ENCODE data around the gene STK17B.

The STK17B gene

DNA sequence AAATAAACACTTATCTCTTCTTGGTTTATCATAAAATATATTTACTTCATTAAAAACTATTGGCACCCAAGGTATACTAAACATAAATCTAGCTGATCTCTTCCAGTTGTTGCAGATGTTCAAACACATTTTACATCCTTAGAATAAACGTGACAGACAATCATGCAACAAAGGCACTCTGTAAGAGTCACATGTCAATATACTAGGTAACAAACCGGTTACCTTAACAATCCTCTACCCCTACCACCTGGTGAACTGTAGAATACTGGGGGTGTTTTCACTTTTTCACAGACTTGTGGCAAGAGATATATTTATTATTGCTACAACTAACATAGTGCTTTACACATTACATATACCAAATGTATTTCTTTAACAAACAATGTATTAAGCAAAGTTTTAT lies 15.8 kb downstream of the STK17B start:
- DNase-seq (ENCODE audit: low read depth), result no peak

DNA sequence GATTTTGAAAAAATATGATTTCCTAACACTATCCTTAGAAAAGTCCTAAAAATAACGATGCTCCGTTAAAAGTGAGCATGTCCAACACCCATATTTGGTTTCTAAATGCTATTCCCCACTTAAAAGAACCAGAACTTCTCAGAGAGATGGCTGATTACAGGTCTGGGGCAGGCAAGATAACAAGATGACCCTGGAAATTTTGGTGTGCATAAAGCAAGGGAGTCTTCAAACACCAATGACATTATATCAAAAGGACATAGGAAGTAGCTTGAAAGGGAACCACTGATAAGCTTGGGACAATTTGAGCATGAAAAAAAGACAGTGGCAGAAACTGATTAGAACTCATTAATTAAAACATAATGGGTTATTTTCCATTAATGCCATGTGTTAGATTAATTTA lies 17.9 kb downstream of the STK17B start:
- peak; percentile 64 for DNase-seq (ENCODE audit: low read depth)

DNA sequence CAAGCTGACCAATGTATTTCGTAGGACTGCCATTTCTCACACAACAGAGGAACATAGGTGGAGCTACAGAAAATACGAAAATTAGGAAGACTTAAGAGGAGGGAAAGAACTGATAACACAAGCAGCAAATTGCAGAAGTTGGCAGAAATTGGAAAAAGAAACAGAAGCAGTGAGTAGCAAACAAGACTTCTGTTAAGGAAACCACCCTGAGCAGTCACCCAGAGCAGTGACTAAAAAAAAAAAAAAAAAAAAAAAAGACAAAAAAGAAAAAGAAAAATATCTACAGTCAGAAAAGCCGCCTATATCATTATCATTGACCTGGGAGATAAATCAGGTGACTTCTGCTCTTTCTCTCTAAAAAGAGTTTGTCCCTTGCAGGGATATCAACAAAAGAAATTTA lies 21.4 kb downstream of the STK17B start:
- DNase-seq (ENCODE audit: low read depth), result no peak

DNA sequence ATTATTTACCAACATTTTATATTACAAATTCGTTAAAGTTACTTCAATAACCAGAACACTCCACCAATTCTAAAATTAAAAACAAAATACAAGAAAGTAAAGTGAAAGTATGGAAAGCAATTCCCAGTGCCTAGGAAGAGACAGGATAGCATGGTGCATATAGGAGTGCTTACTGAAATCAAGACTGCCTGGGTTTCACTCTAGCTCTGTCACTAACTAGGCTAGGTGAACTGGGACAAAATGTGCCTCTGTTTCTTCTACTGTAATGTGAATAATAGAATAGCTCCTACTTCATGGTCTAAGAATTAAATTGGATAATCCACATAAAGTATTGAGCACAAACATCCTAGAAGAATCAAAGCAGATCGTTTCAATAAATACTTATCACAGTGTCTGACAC lies 22.6 kb downstream of the STK17B start:
- DNase-seq (ENCODE audit: low read depth), result no peak

DNA sequence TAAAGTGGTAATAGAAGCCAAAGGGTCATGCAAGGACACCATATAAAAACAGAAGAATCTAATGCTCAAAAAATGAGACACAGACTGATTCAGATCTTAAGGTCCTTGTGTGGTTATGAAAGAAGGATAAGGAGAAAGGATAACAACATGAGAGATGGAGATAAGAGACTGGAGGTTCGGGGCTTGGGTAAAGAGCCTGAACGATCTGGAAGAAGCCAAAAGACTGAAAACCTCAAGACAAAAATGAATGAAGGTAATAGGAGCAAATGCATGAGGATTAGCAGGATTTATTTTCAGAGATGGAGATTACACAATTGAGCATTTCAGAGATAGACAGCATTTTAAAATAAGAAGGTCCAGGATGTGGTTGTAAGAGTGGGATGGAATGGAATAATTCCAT lies 26.1 kb downstream of the STK17B start:
- no peak for DNase-seq (ENCODE audit: low read depth)

DNA sequence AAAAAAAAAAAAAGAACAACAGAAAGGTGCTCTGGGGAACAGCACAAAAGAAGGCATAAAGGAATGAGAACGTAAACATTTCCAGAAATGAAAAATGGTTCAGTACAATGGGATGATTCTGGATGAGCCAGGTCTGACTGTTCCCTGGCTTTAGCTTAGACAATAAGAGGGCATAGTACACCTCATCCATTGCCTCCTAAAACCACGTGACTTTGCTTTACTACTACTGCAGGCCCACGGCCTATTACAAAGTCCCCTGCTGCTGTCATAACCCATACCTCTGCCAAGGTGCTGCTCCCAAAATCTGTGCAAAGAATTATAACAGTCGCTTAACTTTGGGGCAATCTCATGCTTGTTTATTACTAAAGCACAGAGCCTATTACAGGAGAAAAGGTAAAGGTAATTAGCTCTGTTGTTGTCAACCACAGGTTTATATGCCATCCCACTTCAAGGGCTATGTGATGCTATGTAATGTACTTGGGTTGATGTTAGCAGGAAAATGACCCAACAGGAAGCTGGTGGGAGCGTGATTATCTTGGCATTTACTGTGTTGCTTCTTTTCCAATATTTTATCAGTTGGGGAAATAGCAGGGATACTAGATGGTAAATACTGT lies 26.8 kb downstream of the STK17B start:
- DNase-seq (ENCODE audit: low read depth), result no peak

DNA sequence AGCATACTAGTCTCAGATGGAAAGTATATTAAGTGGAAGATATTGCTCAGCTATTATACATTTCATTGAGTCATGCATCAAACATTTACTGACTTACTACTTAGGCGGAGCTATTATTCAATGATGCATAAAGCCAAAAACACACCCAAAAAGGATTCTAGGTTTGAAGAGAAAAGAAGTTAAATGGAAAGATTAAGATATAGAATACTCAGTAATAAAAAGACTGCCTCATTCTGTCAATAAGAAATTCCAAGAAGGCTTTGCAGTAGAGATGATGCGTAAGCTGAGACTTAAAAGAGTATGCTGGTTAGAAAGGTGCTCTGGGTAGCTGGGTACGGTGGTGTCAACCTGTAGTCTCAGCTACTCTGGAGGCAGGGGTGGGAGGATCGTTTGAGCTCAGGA lies 27.6 kb downstream of the STK17B start:
- no peak for DNase-seq (ENCODE audit: low read depth)

DNA sequence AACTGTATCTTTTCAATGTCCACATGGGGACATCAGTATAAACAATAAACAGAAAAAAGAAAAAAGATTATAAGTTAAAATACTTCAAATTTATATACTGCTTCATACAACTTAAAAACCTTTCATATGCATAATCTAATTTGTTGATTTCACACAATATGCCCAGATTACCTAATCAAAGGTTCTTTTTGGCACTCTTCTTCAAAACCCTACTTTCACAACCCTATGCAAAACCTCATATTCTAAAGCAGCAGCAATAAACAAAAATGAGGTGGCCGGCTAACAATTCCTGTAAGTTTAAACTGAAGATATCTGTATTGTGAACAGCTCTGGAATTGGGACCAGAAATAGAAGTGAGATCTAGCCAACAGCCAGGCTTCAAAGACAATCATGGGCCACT lies 28.6 kb downstream of the STK17B start:
- no peak for DNase-seq (ENCODE audit: low read depth)

DNA sequence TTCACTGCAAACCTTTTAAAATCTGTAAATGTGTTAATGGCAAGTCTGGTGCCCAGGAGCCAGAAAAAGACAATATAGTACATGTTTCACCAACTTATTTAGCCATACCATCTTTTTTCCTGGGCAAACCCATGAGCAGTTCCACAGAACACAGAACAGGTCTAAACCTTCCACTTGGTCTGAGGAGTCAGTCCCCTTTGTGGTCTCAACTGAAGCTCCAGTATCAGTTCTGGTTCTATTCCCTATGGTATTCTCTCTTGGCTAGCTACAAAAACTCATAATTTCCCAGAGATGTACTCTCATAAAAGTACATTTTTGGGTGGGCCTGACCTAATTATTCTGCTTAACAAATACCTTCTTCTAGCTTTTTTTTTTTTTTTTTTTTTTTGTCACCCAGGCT lies 31.2 kb downstream of the STK17B start:
- DNase-seq (ENCODE audit: low read depth), result no peak

DNA sequence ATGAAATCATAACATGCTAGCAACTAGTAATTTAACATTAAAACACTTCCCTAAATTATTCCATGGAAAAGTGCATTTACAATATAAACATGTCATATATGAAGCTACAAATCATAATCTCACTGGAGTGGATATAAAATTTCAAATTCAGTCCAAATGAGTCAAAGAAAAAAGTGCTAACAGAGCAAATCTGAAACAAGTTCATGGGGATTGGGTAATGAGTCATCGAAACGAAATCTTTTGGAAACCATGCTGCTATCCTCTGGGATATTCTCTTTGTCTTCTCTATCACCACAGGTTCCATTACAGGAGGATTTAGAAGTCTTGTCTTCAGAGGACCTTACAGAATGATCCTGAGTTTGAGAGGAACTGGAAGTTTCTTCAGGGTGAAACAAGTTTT lies 34.1 kb downstream of the STK17B start:
- DNase-seq (ENCODE audit: low read depth), result no peak

DNA sequence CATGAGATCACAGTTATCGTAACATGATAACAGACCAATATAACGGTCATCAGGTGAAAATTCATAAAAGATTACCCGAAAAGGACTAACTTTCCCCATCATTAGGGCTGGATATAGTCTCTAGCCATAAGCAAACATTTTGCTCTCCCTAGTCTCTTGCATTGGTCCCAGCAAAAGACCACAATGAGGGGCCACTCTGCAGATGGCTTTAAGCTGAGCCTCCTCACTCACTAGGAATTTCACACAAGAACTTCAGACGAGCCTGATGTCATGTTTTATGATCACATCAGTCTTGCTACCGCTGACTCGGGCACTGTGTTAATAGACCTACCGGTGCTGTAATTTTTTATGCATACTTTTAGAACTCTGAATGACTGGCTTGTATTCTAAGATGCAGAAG lies 35.2 kb downstream of the STK17B start:
- DNase-seq (ENCODE audit: low read depth), result no peak

DNA sequence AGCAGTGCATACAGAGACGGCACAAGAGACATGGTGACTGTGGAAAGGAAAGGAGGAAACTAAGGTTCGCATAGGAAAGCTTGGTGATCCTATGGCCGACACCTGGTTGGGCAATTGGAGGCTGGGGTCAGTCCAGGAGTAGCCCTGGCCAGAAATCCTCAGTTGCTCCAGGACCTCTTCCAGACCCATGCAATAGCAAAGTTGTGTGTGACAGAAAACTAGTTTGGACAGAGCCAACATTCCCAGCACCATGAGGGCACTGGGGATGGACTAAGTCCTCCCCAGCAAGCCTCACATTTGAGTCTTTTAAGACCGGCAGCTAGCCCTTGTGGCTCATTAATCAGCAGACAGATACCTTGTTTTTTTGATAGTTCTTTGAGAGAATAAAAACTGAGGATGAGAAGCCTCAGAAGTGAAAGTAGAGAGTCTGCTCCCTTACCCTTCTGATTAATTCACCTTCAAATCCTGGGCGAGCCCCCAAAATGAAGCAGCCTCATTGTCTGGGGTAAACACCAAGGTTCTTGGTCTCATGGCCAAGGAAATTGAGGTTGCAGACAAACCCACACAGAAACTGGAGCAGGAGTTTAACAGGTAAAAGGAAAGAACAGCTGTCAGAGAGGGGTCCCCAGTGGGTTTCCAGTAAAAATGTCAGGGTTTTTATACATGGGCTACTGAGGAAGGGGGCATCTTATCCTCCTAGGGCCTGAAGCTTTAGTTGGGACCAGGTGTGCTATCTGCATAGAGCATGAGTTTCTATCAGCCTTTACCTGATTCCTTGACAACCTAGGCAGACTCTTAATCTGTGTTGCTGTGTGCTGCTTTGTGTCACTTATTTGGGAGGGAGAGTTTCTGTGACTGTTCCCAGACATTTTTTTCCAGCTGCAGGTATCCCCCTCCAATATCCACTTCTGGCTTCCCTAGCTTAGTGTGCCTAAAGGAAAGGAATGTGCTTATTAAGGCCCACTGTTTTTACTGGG lies 39.1 kb downstream of the STK17B start:
- DNase-seq (ENCODE audit: low read depth), result no peak

DNA sequence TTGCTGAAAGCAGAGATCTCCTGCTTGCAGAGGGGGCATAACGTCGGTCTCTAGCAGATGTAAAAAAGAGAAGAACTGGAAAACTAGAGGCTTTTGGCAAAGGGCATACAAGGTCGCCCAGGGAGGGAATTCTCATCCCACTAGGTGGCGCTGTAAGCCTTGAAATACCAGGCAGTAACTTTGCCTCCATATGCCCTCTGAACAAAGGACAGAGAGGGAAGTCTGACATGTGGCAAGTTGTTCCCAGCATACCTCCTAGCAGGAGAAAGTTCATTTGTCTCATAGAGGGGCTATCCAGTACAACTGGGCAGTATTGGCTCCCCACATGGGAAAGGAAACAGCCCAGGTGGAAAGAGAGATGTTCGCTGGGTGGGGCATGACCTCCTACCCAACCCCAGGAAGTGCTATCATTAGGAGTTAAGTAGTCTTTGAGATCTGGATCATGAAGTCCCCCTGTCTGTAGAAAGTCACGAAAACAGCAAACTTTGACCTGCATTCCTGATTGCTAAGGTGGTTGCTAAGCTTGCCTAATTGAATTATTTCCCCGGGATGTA lies 39.9 kb downstream of the STK17B start:
- DNase-seq (ENCODE audit: low read depth), result peak; percentile 66

DNA sequence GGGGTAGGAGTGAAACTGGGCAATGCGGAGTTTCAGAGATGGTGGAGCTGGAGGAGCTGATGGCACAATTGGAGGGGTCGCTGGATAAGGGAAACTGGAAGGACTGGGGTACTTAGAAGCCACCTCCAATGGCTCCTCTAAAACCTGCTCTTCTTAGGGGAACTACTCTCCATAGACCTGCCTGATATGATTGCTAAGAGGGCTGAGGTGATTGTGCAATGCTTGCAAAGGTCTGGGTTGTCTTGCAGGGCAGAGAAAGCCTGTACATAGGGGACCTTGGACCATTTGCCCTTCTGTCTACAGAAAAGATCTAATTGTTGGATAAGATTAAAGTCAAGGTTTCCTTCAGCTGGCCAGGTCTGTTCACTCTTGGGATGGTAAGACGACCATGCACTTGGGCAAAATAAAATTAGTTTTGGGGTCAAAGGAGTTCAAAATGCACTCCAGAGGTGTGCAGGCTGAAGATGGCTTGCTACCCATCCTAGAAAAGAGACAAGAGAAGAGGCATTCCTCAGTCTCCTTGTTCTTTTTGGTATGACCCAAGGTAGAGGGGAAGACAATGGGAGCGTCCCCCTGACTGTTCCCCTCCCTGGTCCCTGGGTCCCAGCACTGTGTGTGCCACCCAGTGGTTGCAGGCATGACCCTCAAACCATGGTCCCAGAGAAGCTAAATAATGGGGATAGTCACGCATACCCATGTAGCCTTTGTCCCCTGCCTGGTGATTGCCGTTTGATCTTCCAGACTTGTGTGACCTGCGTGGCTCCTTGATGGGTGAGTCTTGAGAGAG lies 41.1 kb downstream of the STK17B start:
- no peak for DNase-seq (ENCODE audit: low read depth)

DNA sequence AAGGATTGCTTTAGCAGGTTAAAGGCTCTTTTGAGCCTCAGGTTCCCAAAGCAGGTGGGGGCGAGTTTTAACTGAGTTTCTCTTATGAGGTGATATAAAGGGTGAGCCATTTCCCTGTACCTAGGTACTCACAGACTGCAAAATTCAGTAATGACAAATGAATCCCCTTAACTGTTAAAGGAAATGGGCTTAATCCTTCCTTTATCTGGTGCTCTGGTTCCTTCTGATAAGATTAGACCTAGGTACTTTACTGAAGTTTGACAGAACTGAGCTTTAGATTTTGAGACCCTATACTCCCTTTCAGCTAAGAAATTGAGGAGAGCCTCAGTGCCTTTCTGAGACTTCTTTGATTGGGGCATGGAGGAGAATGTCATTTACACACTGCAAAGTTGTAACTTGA lies 42.6 kb downstream of the STK17B start:
- no peak for DNase-seq (ENCODE audit: low read depth)

DNA sequence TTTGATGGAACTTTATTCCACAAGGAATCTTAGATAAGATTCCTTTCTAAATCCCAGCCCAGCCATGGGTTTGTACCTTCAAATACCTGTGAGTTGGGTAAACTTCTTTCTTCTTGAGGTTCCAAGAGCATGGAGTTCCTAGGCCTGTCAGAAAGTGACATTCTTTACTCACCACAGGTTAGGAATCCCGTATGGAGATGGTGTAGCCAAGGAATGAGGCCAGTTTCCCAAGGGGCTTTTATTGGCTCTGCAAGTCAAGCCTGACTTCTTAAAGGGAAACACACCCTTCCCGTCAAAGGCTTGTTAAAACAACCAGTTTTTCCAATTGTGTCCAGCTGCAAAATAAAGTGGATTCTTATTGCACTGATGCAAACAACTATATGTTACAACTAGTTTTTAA lies 45.8 kb downstream of the STK17B start:
- no peak for DNase-seq (ENCODE audit: low read depth)

DNA sequence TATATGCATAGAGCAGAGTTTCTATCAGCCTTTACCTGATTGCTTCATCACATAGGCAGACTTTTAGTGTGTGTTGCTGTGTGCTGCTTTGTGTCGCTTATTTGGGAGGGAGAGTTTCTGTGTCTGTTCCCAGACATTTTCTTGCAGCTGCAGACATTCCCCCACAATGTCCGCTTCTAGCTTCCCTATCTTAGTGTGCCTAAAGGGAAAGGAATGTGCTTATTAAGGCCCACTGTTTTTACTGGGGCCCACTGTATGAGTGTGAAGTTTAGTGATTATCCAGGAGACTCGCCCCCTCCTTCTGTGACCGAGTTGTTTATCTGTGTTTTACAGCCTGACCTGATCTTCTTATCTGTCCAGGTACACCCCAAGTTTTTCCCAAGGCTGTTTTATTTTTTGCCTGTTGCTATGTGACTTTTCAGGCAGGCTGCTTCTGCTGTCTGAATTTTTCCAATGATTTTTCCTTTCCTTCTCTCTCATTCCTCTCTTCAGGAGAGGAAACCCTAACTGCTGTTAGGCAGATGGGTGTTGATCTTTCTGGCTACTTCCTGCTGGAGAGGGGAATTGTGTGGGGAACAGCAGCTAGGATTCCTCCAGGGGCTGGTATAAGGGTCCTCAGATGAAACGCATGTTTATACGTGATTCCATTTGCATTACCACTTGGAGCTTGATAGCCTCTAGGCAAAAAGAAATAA lies 47.6 kb downstream of the STK17B start:
- no peak for DNase-seq (ENCODE audit: low read depth)

DNA sequence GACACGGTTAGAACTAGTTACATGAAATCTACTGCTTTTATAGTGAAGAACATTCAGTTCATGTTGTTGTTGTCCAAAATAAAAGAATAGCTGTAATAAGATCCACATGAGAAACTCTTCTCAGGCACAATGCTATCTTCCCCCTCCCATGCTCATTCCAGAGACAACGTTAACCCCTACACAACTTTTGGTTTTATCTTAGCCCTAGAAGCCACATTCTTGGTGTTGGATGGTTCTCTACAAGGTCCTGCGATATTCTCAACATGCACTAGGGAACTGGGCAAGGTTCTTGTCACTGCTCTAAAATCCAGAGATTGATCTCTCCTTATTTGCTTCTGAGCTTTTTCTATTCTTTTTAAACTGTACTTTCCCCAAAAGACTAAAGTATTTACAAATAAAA lies 51.5 kb downstream of the STK17B start:
- DNase-seq (ENCODE audit: low read depth), result no peak

DNA sequence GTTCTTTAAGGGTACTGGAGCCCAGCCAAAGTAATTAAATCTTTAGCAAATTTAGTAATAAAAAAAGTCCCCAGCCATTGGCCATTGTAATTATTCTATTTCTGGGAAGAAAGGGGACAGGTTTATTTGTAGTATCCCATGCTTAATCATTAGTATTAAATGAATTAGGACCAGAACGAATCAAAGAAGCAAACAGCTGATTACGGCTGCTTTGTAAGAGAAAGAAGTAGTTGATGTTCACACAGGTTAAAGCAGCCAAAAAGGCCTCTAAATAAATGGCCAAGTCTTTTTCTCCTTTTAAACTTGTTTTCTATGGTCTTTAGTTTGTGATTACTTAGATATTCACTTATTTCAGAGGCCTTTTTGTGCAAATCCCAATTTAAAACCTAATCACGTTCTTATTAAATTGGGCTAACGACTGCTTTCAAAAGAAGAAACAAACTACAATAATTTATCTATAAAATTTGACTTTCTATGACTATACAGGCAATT lies 54.1 kb downstream of the STK17B start:
- DNase-seq (ENCODE audit: low read depth), result no peak

DNA sequence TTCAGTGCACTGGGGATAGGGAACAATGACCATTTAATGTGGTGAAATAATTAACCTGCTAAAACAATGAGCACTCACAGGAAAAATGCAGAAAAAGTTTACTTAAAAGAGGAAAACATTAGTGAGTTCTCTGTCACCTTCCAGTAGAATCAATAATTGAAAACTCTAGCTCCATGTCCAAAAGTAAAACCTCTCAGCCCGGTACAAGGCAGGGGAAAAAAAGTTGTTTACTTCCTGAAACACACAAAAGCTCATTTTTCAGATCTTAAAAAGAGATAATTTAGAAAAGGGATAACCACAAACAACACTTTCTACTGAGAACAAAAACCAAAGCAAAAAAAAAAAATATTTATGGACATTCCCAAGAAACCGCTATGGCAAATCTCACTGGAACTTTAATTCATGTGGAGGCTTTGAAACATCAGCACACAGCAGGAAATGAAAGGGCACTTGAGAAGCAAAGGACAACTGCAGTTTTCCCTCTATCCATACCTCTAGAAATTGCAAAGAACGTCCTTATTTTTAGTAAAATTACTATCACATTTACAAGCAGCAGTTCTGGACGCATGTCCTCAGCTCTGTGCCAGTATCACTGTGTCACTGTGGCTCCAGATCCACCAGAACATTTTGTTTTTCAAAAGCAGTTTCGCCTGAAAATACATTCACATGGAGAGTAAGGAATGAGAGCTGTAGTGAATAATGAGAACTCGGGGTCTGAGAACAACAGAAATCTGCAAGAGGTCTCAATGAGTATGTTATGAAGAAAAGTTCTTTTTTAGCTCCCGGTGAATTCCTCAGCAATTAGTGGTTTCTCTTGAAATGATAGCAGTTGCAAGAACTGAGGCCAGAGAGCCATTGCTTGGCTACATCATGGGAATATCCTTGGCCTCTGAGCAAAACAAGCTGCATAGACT lies 58.1 kb downstream of the STK17B start:
- no peak for DNase-seq (ENCODE audit: low read depth)
